MV-4-11 (cell line): ENCODE measurements around the gene MICAL3.

ENCODE experiments used
- DNase-seq: peaks from one replicate; lab custom pipeline; 2025; lab: John Stamatoyannopoulos, UW

MICAL3 gene

GRCh38 chr22:17754233-17754925 lies 270.0 kb downstream of the MICAL3 start:
- DNase-seq, result no peak

GRCh38 chr22:17753401-17753989 lies 270.9 kb downstream of the MICAL3 start:
- peak; percentile 65 for DNase-seq

- DNase-seq, result no peak
These were observed 272.8 kb downstream of the MICAL3 start for GRCh38 chr22:17751596-17751995.

- no peak for DNase-seq
These were observed 274.6 kb downstream of the MICAL3 start for GRCh38 chr22:17749605-17750395.

GRCh38 chr22:17748555-17749353 lies 275.6 kb downstream of the MICAL3 start:
- DNase-seq, result no peak

GRCh38 chr22:17746916-17747315 lies 277.4 kb downstream of the MICAL3 start:
- no peak for DNase-seq

GRCh38 chr22:17744430-17744829 lies 279.9 kb downstream of the MICAL3 start:
- DNase-seq, result no peak

- no peak for DNase-seq
These were observed 280.5 kb downstream of the MICAL3 start for GRCh38 chr22:17743661-17744411.

- no peak for DNase-seq
These were observed 281.8 kb downstream of the MICAL3 start for GRCh38 chr22:17742527-17742902.

GRCh38 chr22:17741866-17742526 lies 282.4 kb downstream of the MICAL3 start:
- DNase-seq, result no peak

GRCh38 chr22:17739196-17739975 lies 285.0 kb downstream of the MICAL3 start:
- DNase-seq, result no peak

- DNase-seq, result no peak
These were observed 285.8 kb downstream of the MICAL3 start for GRCh38 chr22:17738386-17739128.
